GM21576 (cell line): Measurements from ENCODE around the gene PSMG3.

Experiments used
- ATAC-seq: cut with Tn5 transposase; IDR thresholded peaks from one replicate; pipeline ENCODE4 v1.9.1; 2021; ENCODE audit warnings: mild to moderate bottlenecking, moderate library complexity; ENCODE audit not compliant: unreplicated experiment

The PSMG3 gene

DNA sequence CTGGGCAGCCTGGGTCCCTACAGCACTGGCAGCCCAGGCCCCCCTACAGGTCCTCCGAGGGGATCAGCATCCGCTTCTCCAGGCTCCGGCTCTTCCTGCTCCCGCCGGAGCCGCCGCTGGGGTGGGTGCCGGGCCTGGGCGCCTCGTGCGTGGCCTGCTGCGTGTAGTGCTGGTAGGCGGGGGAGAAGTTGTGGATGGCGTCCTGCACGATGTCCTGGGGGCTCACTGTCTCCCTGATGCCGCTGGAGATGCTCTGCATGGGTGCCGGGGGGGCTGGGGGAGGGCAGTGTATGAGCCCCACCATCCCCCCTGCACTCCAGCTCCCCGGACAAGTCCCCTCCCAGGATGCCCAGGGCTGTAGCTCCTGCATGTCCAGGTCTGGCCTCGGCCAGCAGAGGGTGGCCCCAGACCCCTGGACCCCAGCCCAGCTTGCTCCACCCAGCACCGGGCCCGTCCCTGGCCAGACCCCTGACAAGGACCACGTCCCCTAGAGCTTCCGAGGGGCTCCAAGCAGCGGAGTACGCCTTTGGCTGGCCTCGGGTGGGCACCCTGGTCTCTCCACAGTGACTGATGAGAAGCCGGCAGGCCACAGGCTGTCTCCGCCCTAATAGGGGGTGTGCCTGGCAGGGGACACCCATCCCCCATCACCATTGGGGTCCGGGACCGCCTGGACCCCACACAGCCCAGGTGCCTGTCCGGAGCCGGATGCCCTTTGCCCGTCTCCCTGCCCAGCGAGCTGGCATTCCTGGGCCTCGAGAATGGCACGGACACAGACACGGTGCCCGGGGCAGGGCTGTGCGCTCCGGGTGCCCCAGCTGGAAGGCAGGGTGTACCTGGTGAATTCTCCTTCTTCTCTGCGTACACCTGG lies 22.7 kb downstream of the PSMG3 start:
- ATAC-seq, result no peak

DNA sequence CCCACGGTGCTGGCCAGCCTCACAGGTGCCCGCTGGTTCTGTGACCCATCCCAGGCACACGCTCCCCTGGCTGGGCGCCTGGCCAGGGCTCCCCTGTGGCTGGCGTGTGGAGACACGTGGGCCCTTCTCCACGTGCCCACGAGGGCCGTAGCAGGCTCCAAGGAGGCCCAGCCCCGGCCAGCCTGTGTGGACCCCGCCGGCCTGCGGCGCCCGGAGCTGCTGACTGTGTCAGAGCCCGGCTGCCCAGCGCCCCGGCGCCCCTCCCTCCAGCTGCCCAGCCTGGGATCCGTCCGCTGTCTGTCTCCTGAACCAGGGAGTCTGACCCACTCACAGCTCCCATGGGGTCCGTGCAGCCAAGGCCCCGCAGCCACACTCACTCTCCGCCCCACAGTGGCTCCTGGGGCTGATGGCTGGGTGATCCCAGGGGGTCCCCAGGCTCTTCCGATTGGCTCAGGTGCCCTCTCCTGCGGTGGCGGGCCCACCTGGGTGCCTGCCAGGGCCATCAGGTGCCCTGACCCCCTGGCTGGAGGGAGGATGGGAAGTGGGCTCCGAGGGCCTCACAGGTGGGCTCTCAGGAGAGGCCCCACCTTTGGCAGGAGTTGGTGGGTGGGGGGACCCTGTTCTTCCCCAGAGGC lies 23.4 kb downstream of the PSMG3 start:
- ATAC-seq, result no peak

DNA sequence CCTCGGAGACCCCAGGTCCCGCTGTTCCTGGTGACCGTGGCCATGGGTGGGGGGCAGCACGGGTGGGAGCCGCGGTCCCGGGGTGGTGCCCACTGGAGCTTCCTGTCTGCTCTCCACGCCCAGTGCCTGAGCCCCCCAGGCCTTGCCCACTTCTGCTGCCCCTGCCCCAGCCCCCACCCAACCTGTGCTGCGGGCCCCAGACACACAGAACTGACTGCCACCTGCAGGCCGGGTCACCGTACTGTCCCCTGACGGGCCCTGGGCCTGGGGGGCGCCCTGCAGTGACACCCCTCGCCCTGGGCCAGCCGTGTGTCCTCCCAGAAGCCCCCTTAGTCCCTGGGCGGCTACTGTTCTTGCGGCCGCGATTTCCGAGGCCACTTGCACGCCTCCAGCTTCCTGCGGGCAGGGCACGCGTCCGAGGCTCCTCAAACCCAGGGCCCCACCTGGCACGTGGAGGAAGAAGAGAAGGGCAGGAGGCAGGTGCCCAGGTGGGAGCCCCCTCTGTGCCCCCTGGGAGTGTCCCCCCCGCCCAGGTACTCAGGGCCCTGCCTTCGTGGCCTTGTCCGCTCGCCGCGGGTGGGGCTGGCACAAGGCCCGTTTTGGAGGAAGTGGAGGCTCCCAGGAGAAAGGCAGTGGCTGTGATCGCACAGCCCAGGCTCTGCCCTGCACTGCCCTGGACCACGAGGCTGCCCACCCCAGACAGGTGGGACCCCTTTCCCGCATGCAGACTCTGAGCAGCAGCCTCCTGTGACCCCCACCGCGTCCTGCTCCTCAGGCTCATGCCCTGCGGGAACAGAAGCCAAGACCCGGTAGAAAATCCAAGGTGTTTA lies 24.2 kb downstream of the PSMG3 start:
- no peak for ATAC-seq

DNA sequence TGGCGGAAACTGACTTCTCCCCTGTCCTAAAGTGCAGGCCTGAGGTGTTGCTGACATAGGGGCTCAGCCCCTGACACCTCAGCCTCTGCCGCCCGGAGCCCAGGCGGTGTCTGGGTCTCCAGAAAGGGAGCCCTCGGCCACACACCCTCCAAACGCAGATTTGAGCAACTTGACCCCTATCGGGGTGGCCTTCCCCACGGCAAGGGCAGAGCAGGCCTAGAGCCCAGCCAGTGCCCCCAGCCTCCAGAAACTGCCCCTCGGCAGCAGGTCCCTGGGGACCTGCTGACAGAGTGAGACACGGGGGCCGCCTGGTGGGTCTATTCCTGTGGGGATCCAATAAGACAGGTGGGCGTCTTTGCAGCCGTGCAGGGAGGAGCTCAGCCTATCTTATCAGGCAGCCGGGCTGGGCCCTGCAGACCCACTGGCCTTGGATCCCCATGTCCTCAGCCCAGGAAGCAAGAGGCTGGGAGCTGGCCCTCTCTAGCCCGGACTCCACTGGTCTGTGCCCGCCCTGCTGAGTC lies 24.9 kb downstream of the PSMG3 start:
- ATAC-seq, result no peak

DNA sequence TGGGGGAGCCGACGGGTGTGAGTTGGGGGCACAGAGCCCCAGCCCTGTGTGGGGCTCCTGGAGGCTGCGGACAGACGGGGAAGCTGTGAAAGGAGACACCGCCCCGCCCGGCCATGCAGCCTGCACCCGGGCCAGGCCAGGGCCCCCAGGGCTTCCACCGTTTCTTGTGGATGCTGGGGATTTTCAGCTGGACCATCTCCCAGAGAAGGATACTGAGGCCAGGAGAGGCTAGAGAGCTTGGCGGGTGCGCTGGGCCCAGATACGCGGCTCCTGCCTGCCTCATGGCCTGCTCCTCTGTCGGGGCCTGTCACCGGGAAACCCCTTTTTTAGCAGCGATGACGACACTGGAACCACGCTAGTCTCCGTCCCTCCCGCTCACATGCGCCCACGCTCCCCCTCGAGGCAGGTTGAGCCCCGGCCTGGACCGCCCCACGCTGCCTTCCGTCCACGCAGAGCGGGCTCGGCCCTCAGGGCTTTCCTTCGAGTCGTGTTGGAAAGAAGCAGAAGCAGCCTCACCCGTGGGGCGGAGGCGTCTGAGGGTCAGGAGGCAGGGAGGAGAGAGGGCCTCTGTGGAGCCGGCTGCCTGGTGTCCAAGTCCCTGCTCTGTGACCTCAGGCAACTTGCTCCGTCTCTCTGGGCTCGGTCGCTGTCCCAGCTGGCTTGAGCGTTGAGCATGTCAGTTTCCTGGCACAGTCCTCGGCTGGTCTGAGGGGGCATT lies 25.5 kb downstream of the PSMG3 start:
- ATAC-seq, result no peak

DNA sequence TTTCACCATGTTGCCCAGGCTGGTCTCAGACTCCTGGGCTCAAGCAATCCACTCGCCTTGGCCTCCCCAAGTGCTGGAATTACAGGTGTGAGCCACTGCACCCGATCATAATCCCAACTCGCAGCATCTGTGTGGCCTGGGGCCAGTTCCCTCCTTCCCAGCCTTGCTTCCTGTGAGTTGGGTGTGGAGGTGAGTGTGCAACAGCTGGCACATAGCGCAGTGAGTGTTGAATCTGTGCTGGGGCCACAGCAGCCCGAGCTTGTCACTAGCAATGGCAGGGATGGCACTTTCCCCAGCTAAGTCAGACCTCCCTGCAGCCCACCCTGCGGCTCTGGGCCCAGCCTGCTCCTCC lies 26.0 kb downstream of the PSMG3 start:
- ATAC-seq, result no peak

DNA sequence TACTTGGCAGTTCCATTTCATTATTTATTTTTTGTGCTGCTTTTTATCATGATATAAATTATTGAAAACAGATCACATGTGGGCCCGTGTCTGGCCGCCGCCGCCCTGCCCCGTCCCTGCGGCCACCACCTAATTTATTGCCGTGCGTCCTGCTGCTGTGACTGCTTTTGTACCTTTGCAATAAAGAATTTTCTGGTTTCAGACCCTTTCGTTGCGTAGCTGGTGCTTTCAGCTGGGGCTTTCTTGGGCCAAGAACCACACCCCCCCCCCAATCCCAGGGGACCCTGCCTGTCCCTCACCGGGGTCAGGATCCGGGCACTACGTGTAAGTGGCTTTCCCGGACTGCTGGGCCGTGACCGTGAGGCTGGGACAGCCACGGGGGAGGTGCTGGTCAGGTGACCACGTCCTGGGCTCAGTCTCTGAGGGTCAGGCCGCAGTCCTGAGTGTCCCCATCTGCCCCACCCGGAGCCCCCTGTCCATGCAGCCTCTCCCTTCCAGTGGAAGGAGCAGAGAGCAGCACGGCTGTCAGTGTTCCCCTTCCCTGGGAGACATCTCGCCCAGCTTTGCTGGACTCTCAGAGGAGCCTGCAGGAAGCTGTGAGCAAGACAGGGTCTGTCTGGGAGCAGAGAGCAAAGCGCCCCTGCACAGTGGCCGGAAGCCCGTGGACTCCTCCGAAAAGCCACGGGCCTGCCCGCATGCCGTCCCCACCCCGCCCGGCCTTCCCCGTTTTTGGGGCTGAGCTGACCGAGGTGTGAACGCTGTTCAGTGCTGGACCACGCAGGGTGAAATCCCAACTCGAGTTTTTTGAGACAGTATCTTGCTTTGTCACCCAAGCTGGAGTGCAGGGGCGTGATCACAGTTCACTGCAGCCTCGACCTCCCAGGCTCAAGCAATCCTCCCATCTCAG lies 26.7 kb downstream of the PSMG3 start:
- no peak for ATAC-seq

DNA sequence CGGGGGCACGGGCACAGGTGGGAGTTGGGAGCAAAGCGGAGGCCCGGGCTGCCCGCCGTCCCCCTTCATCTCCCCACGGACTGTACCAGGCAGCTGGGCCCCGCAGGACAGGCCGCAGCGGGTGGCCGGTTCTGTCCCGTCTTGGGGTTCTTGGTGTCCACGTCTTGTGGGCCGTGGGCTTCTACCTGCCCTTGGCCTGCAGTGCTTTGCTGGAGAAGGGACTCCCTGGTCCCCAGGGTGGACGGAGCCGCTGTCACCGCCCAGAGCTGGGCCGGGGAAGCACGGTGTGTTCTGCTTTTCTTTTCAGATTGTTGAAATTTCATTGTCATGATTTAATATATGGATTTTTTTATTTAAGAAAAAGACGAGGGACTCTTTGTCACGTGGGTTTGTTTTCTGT lies 27.5 kb downstream of the PSMG3 start:
- no peak for ATAC-seq

DNA sequence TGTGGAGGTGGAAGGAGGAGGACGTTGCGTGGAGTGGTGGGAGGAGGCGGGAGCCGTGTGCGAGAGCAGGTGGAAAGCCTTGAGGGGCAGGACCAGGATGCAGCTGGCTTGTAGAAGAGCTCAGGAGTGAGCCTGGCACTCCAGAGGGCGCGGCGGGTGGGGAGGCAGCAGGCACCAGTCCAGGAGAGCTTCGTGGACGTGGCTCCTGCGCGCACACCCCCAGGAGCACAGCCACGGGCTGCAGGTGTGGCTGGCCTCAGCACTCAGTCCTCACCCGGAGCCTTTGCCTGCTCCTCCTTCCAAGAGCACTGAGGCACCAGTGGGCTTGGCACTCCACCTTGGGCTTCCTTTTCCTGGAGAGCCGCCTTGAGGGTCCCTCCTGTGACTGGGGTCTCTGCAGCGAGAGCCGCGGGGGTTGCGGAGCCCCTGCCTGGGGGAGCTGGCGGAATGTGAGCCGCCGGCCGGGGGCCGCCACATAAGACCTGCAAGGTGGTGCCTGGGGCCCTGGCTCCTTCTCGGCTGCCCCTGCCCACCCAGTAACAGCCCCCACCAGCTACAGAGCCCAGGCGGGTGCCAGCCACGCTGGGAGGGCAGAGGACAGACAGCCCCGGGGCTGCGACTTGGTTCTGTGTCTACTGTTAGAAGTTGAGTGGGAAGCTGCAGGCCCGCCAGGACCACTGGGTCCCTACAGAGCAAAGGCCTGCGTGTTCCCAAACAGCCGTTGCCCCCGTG lies 28.2 kb downstream of the PSMG3 start:
- no peak for ATAC-seq

DNA sequence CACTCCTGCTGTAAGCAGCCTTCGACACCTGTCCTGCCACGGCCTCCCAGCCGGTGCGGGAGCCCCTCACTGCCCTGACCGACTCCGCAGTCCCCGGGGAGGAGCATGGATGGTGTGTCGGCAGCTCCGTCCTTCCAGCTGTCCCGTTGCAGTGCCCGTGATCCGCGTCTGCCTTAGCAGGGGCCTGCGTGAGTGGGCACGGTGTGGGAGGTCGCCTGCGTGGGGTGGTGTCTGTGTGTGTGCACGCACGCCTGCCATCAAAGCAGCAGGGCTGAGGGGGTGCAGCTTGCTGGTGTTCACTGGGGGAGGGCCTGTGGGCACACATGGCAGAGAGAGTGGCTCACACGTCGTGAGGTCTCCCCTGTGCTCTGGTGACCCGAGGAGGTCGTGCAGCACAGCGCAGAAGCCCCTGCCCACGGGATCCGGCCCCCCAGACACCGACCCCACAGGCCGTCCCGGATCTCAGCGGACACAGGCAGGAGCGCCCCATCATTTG lies 29.0 kb downstream of the PSMG3 start:
- no peak for ATAC-seq

DNA sequence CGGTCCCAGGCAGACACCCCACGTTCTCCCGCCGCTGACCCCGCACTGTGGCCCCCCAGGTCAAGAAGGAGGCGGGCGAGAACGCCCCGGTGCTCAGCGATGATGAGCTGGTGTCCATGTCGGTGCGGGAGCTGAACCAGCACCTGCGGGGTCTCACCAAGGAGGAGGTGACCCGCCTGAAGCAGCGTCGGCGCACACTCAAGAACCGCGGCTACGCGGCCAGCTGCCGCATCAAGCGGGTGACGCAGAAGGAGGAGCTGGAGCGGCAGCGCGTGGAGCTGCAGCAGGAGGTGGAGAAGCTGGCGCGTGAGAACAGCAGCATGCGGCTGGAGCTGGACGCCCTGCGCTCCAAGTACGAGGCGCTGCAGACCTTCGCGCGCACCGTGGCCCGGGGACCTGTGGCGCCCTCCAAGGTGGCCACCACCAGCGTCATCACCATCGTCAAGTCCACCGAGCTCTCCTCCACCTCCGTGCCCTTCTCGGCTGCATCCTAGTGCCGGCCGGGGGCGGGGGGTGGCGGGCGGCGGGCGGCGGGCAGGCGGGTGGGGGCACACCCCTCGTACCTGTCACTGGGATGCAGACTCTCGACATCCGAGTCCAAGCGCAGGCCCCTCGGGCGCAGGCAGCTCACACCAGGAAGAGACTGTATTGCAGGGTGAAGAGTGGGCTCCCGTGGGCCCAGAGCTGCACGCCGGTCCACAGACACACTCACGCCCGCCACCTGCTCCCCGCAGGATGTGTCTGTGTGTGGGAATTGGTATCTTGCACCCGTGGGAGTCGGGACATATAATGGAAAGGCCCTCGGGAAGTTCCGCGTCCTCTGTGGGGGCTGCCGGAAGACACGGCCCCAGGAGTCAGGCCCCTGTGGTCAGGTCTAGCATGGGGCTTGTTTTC lies 29.7 kb downstream of the PSMG3 start:
- no peak for ATAC-seq

DNA sequence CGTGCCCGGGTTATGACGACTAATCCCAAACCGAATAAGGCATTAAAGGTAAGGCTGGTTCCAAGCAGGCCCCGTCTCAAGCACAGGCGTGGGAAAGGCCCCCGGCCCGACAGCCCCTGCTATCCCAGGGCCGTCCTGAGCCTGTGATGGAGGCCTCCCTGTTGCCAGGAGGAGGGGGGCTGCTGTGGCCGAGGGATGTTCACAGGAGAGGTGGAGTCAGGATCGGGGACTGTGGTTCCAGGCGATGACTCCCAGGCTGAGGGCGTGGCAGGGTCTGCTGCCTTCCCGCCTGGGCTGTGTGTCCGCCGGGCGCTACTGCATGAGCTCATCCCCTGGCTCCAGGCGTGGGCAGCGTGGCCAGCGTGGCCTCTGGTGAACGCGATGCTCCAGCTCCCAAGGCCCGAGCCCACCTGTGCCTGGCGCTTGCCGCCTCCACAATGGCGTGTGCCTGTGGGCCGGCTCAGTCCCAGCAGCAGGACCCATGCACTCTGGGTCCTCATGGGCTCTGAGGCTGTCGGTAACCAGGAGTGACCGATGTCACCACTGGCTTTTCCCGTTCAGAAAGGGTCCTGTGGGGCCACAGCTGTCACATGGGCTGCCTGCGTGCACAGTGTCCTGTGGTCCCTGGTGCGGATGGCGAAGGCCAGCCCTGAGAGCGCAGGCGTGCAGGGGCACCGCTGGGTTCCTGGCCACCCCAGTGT lies 30.5 kb downstream of the PSMG3 start:
- ATAC-seq, result no peak

DNA sequence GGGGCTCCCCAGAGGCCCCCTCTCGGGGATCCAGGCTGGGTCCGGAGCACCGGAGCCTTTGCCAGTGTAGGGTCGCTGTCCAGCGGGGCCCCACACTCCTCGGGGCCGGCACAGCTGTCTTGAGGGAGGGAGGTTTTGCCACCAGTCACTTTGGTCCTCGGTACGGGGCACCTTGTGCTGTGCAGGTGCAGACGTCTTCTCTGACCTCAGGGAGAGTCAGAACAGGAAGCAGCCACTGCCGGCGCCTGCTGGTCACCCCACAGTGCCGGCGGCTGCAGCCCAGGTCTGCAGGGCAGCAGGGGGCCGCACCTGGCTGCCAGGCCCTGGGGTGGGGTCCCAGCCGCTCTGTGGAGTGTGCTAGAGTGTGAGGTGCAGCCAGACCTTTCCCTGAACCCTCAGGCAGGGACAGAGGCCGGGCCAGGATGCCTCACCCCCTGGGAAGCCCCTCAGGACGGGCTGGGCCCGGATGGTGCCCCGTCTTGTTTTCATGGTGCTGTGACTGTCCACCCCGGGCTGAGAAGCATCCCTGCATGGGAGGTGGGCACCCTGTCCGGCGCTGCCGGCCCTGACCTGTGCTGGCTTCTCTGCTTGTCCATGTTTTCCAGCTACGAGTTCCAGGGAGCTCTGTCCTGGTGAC lies 31.2 kb downstream of the PSMG3 start:
- no peak for ATAC-seq

DNA sequence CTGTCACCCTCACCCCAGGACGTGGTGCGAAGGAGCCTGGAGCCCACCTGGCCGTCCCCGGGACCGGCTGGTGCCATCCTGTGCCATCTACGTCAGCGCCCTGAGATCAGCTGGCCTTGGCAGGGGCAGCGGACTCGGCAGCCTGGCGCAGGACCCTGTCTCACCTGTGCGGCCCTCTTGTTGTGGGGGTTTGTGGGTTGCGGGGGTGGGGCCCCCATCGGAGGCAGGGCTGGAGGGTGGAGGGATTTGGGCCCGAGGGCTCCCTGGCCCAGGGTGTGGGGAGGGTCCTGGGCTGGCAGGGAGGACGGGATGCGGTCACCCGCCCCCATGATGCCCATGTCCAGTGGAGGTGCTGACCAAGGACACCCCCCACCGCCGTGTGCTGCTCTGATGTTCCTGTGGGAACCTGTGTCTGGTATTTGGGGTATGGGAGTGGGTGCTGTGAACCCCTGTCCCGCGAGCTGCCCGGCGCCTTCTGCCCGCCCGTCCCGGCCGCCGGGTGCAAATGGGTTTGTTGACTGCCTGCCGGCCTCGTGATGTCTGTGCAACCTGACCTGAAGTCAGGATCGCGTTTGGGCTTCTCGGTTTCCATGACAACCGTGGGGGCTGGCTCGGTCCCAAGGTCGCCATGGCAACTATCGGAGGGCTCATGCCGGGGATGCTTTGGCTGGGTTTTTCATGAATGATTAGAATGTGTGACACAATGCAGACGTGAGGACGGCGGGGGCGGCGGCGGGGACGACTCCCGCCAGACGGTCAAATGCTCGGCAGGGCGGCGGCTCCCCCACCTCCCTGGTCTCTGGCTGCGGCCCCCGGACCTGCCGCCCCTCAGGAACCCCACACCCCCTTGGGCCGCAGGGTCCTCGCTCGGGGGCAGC lies 32.1 kb downstream of the PSMG3 start:
- no peak for ATAC-seq

DNA sequence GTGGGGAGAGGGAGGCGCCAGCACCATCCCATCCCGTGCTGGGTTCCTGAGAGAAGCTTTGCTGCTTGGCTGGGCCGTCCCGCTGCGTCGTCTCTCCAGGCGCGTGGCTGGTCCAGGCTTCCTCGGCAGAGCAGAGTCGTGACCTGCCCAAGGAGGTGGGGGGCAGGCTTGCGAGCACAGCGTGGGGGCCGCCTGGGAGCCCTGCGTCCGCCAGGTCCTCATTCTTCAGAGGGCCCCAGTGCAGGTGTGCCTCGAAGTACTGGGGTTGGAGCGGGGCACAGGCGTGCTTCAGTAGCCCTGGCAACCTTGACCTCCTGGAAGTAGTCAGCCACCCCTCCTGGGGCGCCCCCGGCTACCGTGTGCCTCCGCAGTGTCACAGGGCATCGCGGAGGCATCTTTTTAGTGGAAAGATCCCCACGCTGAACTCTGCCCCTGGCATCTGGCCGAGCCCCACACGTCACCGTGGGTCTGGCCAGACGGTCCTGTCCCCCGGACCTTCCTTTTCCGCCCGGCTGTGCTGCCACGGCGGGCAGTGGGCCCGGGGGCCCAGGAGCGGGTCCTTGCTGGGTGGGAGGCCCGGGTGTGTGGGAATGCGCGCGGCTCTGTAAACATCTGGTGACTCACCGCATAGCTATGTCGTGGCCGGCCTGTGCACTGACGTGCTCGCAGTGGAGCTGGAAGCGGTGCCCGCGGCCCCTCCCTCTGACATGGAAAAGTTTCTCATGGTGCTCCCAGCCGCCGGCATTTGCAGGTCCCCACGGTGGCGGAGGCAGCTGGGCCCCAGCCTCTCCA lies 32.9 kb downstream of the PSMG3 start:
- ATAC-seq, result no peak
